GM12878 (cell line): Measurements from ENCODE around the gene LIM2. TPM values are rescaled to one million over a fixed set of nuclear protein-coding genes. Genes with fewer than 3 reads are reported as not detected.
A peak's percentile ranks its signal among the peaks of the same experiment; 100 is the strongest.

ENCODE experiments used
- ATF2 ChIP-seq: IDR thresholded peaks from 2 replicates; pipeline ENCODE4 v1.6.1; 2012; ENCODE audit warnings: low read length, inconsistent platforms
- ATF7 ChIP-seq: fragments of 450-650 bp; IDR thresholded peaks from 2 replicates; pipeline ENCODE4 v1.6.1; 2016; ENCODE audit warnings: low read depth, mild to moderate bottlenecking
- BCL11A ChIP-seq: IDR thresholded peaks from 2 replicates; pipeline ENCODE4 v1.6.1; 2011; ENCODE audit warnings: low read depth, low read length
- CBFB ChIP-seq: IDR thresholded peaks from 2 replicates; pipeline ENCODE4 v1.6.1; 2016; ENCODE audit warnings: antibody characterized with exemption, low read depth
- CREB1 ChIP-seq: IDR thresholded peaks from 2 replicates; pipeline ENCODE4 v1.6.1; 2012; ENCODE audit warnings: low read depth, mild to moderate bottlenecking, inconsistent platforms
- EGR1 ChIP-seq, 2 experiments: IDR thresholded peaks; 1 replicate in 1 of 2; 2 replicates in 1 of 2; pipeline ENCODE4 v1.6.1; 2011 to 2012; ENCODE audit warnings: low read depth in 2 of 2, low read length in 2 of 2, borderline replicate concordance in 1 of 2, mild to moderate bottlenecking in 1 of 2, moderate library complexity in 1 of 2
- HCFC1 ChIP-seq: fragments of 150-350 bp; IDR thresholded peaks from 2 replicates; pipeline ENCODE4 v1.6.1; 2014; ENCODE audit warnings: low read length
- HDGF ChIP-seq: fragments of 450-650 bp; IDR thresholded peaks from 2 replicates; pipeline ENCODE4 v1.6.1; 2016; ENCODE audit warnings: antibody characterized with exemption
- IRF5 ChIP-seq: fragments of 450-650 bp; IDR thresholded peaks from 2 replicates; pipeline ENCODE4 v1.6.1; 2017; ENCODE audit warnings: borderline replicate concordance
- JUND ChIP-seq: IDR thresholded peaks from 2 replicates; pipeline ENCODE4 v1.6.1; 2012; ENCODE audit warnings: low read depth, mild to moderate bottlenecking, low read length, improper control_type of control experiment, moderate library complexity
- MYB ChIP-seq: fragments of 150-350 bp; IDR thresholded peaks from 2 replicates; pipeline ENCODE4 v1.6.1; 2014; ENCODE audit warnings: mild to moderate bottlenecking, low read depth, low read length, borderline replicate concordance
- NFYA ChIP-seq: IDR thresholded peaks from 2 replicates; pipeline ENCODE4 v1.6.1; 2011; ENCODE audit warnings: low read depth, mild to moderate bottlenecking, low read length, improper control_type of control experiment, borderline replicate concordance
- SMARCA5 ChIP-seq: fragments of 450-650 bp; IDR thresholded peaks from 2 replicates; pipeline ENCODE4 v1.6.1; 2017; ENCODE audit warnings: mild to moderate bottlenecking
- USF1 ChIP-seq: IDR thresholded peaks from 2 replicates; pipeline ENCODE4 v1.6.1; 2011; ENCODE audit warnings: borderline replicate concordance, low read depth, mild to moderate bottlenecking, moderate library complexity, mixed read lengths, low read length; ENCODE audit not compliant: insufficient read depth; ENCODE audit errors: extremely low read length
- ZBED1 ChIP-seq: IDR thresholded peaks from 2 replicates; pipeline ENCODE4 v1.6.1; 2016; ENCODE audit warnings: borderline replicate concordance
- ZBTB40 ChIP-seq: fragments of 450-650 bp; IDR thresholded peaks from 2 replicates; pipeline ENCODE4 v1.6.1; 2016; ENCODE audit warnings: mild to moderate bottlenecking, moderate library complexity, borderline replicate concordance
- ZNF592 ChIP-seq: fragments of 450-650 bp; IDR thresholded peaks from 2 replicates; pipeline ENCODE4 v1.6.1; 2017; ENCODE audit warnings: mild to moderate bottlenecking, moderate library complexity
- polyA plus RNA-seq, 11 experiments: library from polyadenylated mRNA; depleted of rRNA in 4 of 11; unstranded in 6 of 11; stranded (reverse) in 5 of 11; fragments of >200 nt; fragmentation: Nextera tagmentation in 4 of 11; fragmentation: Illumina TruSeq in 1 of 11; extraction: Ambion mirVana in 4 of 11; extraction: Trizol in 1 of 11; gene quantifications; 1 replicate in 1 of 11; 2 replicates in 10 of 11; pipeline versions ENCODE4 v1.2.1 to v1.2.3, GENCODE V29; 2011 to 2016; ENCODE audit warnings: inconsistent platforms in 2 of 11, missing spikeins in 2 of 11, low read depth in 1 of 11
- total RNA-seq, 4 experiments: library from RNA; depleted of rRNA in 3 of 4; stranded (reverse); fragments of >200 nt in 3 of 4; fragmentation: Illumina TruSeq in 1 of 4; extraction: Trizol in 1 of 4; gene quantifications; 2 replicates each; pipeline versions ENCODE4 v1.2.1 to v1.2.3, GENCODE V29; 2013 to 2021

The LIM2 gene
- total and polyA plus RNA-seq, 10 of the 15 experiments (the other 5 are each of a cell fraction or from before 2014, with no cell fraction given) = not detected

GRCh38 chr19:51339687-51340656 is 47.8 kb downstream of the LIM2 start (continued):
- TF ChIP-seq IRF5 (no peak), EGR1 (IDR thresholded peaks at IDR 0.05; ENCODE audit: borderline replicate concordance in 1 of 2, low read depth in 2 of 2, low read length in 2 of 2) (no peak), HCFC1 (no peak), ATF7 (no peak), ZBED1 (no peak), NFYA (no peak), BCL11A (no peak), CBFB (no peak), USF1 (peak; percentile 91), HDGF (peak; percentile 63; the same call in 1 of the 2 replicates), MYB (no peak), SMARCA5 (0 out of 2 replicates have a peak, but pooled peaks have one; percentile 63), ZBTB40 (no peak), ATF2 (no peak), CREB1 (no peak), ZNF592 (0 out of 2 replicates have a peak, but pooled peaks have one; percentile 63), JUND (no peak)
